ENCODE data around the gene FBXO4.
A peak's percentile ranks its signal among the peaks of the same experiment; 100 is the strongest.

The FBXO4 gene, protein sequence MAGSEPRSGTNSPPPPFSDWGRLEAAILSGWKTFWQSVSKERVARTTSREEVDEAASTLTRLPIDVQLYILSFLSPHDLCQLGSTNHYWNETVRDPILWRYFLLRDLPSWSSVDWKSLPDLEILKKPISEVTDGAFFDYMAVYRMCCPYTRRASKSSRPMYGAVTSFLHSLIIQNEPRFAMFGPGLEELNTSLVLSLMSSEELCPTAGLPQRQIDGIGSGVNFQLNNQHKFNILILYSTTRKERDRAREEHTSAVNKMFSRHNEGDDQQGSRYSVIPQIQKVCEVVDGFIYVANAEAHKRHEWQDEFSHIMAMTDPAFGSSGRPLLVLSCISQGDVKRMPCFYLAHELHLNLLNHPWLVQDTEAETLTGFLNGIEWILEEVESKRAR

DNA sequence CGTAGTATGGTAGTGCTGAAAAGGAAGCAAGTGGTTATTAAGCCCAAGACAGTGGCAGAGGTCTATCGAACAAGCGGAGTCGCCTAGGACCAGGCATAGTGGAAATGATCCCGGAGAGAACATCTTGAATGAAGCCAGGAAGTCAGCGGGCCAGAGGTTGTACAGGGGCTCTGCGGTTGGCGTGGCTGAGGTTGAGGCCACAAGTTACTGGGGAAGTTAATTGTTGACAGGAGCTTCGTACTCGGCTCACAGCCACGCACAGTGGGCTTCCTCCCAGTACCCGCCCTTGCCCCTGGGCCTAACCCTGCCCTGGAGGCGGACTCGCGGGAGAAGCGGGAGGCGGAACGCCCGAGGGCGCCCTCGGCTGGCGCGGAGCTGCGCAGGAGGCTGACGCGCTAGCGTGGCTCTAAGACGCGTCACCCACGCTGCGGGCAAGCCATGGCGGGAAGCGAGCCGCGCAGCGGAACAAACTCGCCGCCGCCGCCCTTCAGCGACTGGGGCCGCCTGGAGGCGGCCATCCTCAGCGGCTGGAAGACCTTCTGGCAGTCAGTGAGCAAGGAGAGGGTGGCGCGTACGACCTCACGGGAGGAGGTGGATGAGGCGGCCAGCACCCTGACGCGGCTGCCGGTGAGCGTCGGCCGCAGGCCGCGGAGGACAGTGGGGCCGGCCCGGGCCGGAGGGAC lies at the start of gene FBXO4:
FBXO4 (plus strand) TSS at position 410 of the 683 bp plus-strand sequence; CDS start at position 439, 29 bp downstream.
- peak; percentile 89 for DNase-seq

DNA sequence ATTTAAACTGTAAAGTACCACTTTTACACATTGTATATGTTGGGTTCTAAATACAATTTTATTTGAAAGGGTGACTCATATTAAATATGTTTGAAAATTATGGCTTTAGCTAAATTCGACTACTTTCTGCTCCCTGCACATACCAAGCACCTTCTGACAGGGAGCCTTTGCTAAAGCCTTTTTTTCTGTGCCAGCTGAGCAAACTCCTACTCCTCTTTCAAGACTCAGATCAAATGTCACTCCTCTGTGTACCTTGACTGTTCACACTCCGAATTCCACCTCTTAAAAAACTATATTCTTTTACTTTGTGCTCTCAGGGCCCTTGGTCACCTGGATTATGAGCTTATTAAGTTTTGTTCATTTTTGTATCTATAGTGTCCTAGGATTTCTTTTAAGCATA lies 48.4 kb upstream of the FBXO4 start:
- no peak for DNase-seq

DNA sequence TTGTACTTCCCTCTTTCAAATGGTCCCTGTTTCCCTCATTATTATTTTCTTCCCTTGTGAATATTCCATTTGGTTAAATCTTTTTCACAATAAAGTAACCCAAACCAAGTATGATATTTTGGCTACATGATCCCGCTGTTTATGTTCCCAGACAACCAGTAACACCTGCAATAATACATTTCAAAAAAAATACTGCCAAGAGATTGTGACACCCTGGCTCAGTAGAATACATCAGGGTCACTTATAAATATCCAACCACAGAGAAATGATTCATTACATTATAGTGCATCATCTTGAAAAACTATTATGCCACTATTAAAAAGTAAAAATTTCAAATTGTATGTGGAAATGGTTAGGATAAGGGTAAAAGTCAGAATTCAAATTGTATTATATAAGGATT lies 47.7 kb upstream of the FBXO4 start:
- DNase-seq = no peak

DNA sequence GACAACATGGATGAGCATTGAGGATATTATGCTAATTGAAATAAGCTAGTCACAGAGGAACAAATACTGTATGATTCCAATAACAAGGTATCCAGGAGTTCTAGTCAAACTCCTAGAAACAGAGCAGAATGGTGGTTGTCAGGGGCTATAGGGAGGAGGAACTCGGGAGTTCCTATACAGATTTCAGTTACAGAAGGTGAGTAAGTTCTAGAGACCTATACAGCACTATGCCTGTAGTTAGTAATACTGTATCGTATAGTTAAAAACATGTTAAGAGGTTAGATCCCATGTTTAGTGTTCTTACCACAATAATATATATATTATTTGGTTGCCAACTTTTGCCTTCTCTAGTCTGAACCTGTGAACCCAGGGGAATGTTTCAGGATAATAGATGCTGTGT lies 46.9 kb upstream of the FBXO4 start:
- DNase-seq = no peak

DNA sequence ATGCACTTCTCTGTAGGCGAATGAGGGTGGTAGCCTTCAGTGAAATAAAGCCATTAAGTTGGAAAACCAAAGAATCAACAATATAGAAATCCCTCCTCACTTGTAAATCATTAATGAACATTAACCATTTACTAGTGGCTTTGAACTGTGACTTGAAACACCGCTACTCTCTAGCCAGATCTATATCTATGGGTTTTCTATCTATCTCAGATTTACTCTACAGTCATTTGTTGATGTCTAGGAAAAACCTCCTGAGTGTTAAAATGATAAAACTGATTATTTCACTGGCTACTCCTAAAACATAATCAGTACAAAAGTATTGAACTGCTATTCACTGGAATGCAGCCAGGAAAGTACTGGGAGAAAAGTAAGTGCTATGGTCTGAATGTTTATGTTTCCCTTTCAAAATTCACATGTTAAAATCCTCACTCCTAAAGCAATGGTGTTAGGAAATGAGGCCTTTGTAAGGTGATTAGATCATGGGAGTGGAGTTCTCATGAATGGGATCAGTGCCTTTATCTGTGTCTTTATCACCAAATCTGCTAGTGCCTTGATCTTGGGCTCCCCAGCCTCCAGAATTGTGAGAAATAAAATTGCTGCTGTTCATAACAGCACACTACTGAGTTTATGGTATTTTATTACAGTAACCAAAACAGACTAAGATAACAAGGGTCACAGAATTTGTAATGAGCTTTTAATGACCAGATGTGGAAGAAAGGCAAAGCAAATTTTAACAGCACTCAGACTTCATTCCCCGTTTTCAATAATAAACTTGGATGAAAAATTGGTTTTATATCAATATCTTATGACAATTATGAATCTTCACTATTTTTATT lies 46.2 kb upstream of the FBXO4 start:
- DNase-seq = no peak

DNA sequence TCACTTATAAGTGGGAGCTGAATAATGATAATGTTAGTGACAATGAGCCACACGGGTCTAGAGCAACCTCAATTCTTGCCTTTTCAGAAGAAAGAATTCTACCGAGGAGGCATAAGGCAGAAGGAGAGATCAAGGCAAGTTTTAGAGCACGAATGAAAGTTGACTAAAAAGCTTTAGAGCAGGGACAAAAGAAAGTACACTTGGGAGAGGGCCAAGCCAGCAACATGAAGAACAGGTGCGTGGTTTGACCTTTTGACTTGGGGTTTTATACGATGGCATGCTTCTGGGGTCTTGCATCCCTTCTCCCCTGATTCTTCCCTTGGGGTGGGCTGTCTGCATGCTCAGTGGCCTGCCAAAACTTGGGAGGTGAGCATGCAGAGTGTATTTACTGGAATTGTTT lies 42.3 kb upstream of the FBXO4 start:
- DNase-seq = no peak

DNA sequence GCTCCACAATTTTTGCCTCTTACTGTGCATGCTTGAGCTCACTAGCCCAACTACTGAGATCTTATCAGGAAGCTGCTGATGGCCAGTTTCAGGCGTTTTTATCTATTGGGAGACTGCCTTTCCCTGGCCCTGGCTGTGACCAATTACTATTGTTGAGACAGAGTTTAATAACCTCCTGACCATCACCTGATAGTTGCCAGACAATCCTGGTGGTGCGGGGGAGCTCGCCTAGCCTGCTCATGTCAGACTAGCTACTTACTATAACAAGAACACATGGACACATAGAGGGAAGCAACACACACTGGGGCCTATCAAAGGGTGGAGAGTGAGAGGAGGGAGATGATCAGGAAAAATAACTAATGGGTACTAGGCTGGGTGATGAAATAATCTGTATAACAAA lies 41.8 kb upstream of the FBXO4 start:
- no peak for DNase-seq

DNA sequence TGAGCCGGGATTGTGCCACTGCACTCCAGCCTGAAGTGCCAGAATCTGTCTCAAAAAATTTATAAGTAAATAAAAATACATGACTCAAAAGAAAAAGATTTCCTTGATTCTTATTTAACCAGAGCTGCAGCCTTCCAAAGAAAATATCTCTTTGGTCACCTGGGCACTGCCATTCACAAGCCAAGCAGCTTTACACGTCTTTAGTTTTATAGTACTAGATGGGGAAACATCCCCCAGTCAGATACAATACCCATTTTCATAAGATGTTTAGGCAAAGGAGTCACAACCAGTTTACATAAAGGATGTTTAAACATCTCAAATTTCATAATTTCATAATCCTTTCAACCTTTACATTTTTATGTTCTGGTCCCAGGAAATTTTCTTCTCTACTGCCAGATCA lies 41.1 kb upstream of the FBXO4 start:
- DNase-seq = no peak

DNA sequence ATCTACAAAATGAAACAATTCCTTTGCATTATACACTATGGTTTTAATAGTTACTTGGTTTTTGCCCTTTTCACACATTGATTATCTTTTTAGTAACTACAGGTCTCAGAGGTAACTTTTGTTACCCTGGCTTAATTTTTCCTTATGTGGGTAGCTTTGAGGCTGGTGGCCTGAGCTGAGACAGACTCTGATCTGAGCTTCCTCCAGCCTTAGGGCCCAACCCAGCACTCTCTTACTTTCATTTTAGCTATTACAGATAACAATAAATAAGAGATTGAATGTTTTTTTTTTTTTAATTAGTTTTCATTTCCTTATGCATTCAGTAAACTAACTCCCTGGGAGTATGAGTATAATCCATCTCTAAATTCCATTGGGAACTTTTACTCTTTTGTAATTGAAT lies 39.8 kb upstream of the FBXO4 start:
- DNase-seq = no peak

DNA sequence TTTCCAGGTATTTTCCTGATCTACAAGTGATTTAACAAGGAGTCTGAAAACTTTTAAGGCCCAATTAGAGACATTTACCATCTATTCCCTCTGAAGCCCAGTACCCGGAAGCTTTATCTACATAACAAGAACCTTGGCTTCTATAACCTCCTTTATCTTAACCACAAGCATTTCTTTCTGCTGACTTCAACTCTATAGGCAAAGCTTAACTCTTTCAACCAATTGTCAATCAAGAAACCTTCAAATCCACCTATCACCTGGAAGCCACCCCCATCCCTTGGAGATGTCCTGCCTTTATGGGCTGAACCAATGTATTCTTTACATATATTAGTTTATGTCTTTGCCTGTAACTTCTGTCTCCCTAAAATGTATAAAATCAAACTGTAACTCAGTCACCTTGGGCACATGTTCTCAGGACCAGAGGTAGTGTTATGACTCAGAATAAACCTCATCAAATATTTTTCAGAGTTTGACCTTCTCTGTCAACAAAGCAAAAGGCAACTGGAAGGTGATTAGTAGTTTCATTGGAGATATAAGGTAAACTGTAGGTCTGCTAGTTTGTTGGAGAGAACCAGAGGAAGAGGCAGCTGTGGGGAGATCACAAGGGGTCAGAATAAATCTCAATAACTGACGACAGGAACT lies 33.9 kb upstream of the FBXO4 start:
- no peak for DNase-seq

DNA sequence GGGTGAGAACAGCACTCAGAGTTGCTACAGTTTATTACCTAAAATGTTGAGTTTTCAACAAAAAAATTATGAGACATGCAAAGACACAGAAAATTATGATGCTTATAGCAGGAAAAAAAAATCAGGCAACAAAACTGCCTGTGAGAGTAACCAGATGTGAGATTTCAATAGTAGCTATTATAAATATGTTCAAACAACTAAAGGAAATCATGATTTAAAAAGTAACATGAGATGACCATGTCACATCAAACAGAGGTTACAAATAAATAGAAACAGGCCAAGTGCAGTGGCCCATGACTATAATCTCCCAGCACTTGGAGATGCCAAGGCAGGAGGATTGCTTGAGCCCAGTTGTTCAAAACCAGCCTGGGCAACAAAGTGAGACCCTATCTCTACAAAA lies 33.0 kb upstream of the FBXO4 start:
- no peak for DNase-seq

DNA sequence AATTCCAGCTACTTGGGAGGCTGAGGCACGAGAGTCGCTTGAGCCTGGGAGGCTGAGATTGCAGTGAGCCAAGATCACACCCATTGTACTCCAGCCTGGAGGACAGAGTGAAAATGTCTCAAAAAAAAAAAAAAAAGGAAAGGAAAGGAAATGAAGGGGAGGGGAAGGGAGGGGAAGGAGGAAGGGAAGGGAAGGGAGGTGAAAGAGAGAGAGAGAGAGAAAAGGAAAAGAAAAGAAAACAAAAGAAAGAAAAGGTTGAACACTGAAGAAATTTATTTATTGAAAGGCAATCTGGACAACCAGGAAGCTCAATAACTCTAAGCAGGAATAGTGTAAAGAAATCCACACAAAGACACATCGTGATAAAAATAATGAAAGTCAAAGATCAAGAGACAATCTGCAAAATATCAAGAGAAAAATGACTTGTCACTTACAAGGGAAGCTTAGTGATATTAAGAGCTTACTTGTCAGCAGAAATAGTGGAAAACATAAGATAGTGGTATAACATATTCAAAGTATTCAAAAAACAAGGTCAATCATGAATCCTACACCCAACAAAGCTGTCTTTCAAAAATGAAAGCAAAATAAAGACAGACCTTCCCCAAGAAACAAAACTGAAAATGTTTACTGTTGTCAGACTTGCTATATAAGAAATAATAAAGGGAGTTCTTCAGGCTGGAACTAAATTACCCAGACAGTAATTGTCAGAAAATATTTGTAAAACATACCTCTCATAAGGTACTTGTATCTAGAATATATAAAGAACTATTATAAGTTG lies 31.8 kb upstream of the FBXO4 start:
- DNase-seq = no peak

DNA sequence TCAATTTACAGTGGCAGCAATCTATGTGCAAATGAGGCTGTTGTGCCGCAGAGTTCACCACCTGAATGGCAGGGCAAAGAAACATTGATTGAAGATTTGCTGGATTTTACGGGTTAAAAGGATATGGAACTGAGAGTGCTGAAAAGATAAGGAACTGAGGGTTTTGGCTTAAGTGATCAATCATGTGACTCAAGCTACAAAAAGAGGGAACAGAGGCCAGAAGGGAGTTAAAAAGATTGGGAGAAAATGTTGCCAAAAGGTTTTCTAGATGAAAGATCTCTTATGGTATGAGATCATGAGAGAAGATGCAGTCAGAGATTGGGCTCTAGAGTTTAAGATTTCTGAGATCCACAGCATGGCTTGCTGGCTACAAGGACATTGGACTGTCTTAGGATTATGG lies 28.9 kb upstream of the FBXO4 start:
- DNase-seq = no peak

DNA sequence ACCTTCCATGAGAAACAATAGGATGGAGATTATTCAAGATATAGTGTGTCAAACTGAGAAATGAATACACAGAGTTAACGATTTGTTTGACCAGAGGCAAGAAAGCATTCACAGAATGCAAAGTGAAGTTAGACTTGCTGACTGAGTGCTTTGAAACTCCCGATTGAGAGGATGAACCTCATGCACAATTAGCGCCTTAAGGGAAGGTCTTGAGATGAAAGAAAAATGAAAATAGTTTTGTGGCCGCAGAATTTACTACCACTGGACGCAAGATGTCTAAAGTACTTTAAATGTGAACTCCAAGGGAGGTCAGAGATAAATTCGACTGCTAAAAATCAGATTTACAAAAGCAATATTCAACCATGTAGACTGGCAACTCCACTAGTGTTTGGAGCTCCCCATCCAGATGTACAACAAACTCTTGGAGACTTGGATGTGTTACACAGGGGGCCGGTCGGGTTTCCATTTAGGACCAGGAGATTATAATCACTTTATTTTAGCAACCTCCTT lies 21.6 kb upstream of the FBXO4 start:
- no peak for DNase-seq

DNA sequence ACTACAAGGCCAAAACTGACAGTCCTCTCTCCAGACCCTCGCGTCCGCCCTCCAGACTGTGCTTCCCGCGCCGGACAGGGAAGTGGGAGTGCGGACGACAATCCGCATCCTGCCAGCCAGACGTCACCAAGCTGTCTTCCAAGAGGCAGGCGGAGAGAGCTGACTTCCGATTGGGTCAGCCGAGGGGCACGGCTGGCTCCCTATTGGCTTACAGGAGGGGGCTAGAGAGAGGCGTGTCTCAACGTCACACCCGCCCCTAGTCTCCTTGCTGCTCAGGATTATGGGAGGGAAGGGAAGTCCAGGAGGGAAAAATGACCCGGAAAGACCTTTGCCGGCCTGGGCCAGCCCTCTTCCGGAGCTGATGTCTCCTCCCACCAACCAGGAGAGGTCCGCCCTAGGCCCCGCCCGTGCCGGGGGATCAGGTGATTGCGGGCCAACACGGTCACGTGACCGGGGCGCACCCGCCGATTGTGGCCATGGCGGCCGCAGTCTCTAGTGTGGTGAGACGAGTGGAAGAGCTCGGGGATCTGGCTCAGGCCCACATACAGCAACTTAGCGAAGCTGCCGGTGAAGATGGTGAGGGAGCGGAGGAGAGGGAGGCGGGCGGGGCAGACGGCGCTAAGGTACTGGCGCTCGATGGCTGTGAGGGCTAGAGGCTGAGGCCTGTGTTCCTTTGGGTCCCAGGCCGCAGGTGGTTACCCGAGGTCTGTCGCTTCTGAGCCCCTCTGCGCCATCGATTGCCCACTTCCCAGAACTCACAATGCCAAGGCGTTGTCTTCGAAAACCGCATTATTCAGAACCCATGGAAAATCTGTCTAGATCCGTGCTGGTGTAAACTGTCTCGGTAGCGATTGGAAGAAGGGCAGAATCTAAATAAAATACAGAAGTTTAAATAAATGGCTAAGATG lies 20.9 kb upstream of the FBXO4 start, which contains the start of gene RIMOC1:
RIMOC1 (plus strand) TSS at position 453 of the 908 bp plus-strand sequence; CDS start at position 477, 24 bp downstream.
- DNase-seq = peak; percentile 99

DNA sequence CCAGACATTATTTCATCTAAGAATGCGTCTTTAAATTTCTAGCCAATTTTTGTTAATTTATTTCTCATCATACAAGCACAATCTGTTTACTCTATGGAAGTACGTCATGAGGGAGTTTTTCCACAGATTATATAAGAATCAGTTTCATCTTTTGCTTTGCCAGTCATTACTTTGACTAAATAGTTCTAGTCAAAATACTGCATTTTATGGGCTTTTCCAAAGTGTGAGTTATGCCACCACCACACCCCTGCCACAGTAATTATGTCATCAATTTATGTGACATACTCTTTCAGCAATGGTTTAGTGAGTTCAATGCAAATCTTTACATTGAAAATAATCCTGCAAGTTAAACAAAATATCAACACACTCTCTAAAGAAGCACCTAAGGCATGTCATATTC lies 18.9 kb upstream of the FBXO4 start:
- DNase-seq = no peak

DNA sequence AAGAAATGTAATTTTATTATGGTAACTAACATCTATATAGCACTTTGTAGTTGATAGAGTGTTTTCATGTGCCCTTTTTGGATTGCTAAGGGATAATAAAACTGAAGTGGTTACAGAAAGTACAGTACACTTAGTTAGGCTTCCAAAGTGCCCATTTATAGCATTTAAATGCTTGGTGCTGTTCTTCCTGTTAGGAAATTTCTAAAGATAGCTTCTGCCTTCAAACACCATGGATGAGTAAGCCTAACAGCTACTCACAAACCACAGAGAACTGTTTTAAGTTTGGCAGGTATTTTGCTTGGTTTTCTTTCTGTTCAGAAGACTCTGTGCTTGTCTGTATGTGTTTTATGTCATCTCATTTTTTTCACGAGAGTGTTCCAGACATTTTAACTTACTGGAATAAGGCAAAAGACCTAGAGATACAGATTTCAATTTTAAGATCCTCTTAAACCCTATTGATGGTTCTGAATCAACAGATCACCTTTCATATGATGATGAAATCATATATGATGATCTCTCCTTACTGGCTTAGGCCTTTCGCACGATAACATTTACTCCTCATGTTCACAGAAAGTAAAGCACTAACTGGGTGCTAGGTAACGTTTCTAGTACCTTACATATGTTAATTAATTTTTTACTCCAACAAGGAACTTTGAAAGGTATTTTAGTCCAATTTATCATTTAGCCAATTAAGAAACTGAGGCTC lies 16.6 kb upstream of the FBXO4 start:
- no peak for DNase-seq

DNA sequence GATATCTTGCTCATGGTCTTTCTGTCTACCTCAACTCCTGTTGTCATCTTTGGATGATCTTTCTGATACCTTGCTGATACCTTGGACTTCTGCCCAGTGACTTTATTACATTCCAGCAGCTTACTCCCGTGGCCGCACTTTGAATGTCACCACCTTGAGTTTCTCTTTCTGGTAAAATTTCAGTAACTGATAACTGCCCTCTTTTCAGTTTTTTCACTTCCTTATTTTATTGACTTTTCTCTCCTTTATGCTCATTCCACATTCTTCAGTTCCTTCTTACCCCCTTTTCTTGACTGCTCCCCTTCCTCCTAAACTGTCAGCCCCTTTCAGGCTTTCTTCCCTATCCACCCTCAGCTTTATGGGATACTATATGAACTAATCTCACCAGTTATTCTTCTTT lies 7.0 kb upstream of the FBXO4 start:
- no peak for DNase-seq

DNA sequence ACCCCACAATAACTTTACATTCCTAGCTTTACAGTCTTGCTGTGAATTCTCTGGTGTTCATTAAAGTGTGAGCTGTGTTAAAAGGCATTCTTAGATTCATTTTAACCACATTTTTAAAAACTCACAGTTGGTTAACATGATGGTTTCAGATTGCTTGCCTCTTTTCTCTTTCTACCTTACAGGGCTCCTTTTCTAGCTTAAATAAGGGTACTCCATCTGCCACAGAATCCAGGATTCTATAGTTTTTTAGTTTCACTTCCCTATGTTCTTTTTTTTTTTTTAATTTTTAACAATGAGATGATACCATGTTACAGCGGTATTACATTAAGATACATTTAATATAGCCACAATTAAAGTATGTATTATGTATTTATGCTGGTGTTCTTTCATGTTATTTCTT lies 3.9 kb upstream of the FBXO4 start:
- DNase-seq = no peak

DNA sequence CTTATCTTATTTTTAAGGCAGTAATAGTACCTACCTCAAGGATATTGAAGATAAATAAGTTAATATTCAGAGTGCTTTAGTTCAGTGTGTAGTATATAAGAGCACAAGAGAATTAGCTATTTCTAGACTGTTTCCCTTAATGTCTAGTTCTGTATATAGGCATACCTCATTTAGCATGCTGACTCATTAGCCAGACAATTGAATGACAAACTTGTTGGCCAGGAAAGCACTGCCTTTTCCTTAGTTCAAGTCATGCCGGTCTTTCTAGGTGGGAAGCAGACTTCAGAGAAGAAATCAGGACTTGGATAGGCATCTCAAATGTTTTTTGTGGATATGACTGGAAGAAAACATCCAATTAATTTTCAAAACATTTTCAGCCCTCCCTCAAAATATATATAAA lies 3.2 kb upstream of the FBXO4 start:
- DNase-seq = no peak
